Left lobe of liver (tissue), 2 donors: ENCODE data around the gene VPS54. TPM values are rescaled to one million over a fixed set of nuclear protein-coding genes. Genes with fewer than 3 reads are reported as not detected.

Experiments
- ATAC-seq: fragments of 200-7000 bp; cut with Tn5 transposase; one replicate; pipeline ENCODE4 v1.9.1; 2020; ENCODE audit warnings: mild to moderate bottlenecking, moderate library complexity
- DNase-seq: peaks from one replicate; pipeline ENCODE4 v3.0.0-alpha.2; 2020; ENCODE audit warnings: low spot score
- total RNA-seq: library from RNA; stranded (reverse); gene quantifications from one replicate; pipeline ENCODE4 v1.2.1, GENCODE V29; 2021
- donor health status: DM: no; HTN: no; CAD: no; lungs with moderate emphysema.
- donor health status: DM: no; HTN: yes; CAD: no.

VPS54 gene, protein sequence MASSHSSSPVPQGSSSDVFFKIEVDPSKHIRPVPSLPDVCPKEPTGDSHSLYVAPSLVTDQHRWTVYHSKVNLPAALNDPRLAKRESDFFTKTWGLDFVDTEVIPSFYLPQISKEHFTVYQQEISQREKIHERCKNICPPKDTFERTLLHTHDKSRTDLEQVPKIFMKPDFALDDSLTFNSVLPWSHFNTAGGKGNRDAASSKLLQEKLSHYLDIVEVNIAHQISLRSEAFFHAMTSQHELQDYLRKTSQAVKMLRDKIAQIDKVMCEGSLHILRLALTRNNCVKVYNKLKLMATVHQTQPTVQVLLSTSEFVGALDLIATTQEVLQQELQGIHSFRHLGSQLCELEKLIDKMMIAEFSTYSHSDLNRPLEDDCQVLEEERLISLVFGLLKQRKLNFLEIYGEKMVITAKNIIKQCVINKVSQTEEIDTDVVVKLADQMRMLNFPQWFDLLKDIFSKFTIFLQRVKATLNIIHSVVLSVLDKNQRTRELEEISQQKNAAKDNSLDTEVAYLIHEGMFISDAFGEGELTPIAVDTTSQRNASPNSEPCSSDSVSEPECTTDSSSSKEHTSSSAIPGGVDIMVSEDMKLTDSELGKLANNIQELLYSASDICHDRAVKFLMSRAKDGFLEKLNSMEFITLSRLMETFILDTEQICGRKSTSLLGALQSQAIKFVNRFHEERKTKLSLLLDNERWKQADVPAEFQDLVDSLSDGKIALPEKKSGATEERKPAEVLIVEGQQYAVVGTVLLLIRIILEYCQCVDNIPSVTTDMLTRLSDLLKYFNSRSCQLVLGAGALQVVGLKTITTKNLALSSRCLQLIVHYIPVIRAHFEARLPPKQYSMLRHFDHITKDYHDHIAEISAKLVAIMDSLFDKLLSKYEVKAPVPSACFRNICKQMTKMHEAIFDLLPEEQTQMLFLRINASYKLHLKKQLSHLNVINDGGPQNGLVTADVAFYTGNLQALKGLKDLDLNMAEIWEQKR
- 12.3 TPM for total RNA-seq

DNA sequence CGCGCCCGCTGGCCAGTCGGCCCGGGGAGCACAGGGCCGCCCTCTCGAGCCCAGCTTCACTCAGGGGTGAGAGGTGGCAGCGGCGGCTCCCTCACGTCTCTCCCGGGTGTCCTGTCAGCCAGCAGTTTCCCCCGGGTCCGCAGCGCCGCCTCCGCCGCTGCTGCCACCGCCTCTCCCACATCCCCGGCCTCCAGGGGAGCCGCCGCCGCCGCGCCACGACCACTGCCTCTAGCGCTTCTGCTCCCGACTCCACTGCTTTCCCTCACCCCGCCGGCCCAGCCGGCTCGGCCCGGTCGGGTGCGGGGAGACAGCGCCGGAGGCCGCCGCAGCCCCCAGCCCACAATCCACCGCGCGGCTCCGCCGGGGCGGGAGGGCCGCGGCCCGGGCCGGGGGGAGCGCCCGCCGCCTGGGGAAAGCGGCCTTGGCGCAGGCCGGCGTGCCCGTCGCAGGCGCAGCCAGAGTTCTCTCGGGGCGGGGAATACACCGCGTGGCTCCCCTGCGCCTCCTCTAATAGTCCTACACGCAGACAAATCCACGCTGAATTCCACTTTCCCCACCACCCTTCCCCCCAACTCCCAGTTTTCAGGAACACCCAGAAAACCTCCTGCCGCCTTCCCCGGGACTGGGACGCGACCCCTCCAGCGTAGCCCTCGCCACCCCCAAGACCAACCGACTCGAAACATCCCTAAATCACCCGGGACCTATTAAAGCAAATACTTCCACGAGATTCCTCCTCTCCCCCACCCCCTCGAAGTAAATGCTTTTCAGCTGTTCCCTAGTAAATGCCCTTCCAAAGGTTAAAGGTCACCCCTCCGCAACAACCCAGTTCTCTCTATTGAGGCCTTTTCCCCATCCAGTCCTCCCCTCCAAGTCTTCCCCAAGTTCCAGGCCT, at the start of gene VPS54:
TSS of gene VPS54 (minus strand) at position 346 of the 892 bp plus-strand sequence. CDS start 35,429 bp downstream, outside the sequence.
- DNase-seq (peak; percentile 78), ATAC-seq (peak; percentile 85)

DNA sequence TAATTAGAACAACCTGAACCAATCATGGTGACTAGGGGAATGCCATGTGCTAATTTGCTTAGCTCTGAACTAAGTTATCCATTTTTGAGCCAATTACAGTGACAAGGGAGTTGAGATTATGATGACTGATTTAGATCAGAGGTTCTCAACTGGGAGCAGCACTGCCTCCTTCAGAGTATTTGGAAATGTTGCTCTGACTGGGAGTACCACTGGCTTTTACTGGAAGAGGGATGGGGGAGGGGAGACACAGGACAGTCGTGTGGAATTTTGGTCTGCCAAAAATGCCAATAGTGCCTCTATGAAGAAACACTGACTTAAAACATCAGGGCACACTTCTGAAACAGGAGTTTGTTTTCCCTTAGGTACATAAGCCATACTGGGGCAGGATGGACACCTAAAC, 48.1 kb upstream of the VPS54 start:
- ATAC-seq, result no peak
- DNase-seq, result no peak

DNA sequence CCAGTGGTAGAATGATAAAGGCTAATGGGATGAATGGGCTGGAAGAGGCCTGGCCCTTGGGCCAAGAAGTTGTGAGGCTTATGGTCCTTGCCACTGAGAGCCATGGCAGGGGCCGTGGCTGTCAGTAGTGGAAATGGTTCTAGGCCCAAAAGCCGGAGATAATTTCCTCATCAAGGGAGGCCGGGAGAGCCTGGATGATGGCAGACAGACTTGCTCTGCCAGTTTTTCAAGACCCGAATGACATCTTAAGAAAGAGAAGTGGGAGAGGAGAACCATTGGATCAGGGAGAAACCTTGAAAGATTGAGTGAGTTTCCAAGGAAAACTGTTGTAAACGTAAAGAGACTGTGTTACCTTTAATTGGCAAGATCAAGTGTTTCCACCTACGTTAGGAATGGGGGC, 46.3 kb upstream of the VPS54 start:
- ATAC-seq (no peak), DNase-seq (no peak)

DNA sequence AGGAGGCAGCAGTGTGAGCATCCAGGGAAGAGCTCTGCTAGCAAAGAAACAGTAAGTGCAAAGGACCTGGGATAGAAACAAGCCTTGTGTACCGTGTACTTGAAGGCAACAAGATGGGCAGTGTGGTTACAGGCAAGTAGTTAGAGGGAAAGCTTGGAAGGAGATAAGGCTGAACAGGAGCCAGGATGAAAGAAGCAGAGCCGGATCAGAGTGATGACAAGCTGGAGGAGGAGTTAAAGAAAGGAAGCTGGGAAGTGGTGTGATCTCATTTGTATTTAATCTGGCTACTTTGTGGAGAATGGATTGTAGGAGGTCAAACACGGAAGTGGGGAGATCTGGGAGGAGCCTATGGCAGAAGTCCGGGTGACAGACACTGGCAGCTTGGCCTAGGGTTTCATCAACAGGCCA, 44.7 kb upstream of the VPS54 start:
- DNase-seq, result no peak
- ATAC-seq, result peak; percentile 37

DNA sequence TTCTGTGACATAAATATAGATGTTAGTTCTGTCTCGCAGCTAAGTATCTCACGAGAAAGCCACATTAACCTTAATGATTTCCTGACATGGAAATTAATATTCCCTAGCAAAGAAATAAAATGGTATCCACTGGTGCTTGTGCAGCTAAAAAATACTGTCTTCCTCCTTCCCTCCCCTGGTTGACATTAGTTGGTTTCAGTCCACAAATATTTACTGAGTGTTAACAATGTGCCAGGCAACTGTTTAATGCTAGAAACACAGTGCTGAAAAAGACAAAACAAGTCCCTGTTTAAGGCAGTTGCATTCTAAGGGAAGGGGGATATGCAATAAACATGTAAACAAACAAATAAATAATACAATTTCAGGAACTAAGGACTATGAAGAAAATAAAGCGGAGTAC, 44.2 kb upstream of the VPS54 start:
- ATAC-seq, result no peak

DNA sequence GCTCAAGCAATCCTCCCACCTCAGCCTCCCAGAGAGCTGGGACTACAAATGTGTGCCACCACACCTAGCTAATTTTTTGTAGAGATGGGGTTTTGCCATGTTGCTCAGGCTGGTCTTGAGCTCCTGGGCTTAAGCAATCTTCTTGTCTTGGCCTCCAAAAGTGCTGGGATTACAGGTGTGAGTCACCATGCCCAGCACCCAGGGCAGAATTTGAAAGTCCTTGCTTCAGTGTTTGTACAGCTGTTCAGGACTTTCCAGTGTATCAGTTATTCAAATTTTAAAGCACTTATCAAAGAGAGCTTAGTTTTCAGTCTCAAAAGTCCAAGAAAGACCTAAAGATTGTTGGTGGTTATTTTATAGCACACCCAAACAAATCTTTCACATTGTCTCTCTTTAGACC, 43.6 kb upstream of the VPS54 start:
- DNase-seq, result no peak
- ATAC-seq, result no peak

More for the DNA sequence above, 44.2 kb upstream of the VPS54 start:
- DNase-seq, result no peak

DNA sequence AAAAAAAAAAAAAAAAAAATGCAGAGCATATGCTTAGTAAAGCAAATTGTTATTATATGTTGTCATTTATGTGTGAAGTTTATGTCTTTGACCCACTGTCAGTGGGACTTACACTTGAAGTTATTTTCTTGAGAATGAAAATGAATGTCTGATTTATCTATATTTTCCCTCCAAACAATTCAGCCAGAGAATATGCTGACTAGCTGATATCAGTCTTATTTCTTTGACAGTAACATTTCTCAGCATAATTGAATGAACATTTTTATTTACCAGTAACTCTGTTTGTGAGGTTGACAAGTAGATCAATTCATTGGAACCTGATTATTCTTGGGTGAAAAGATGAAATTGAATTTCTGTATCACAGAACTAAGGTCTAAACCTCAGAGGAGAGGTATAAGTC, 40.0 kb upstream of the VPS54 start:
- DNase-seq (no peak), ATAC-seq (no peak)

DNA sequence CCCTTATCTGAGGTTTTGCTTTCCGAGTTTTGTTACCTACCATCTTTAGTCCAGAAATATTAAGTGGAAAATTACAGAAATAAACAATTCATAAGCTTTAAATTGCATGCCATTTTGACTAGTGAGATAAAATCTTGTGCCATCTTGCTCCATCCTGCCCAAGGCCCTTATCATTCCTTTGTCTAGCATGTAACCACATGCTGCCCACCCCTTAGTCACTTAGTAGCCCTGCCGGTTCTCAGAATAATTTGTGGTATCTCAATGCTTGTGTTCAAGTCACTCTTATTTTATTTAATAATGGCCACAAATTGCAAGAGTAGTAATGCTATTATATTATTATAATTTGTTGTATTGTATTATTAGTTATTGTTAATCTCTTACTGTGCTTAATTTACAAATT, 36.8 kb upstream of the VPS54 start:
- DNase-seq (no peak), ATAC-seq (no peak)

DNA sequence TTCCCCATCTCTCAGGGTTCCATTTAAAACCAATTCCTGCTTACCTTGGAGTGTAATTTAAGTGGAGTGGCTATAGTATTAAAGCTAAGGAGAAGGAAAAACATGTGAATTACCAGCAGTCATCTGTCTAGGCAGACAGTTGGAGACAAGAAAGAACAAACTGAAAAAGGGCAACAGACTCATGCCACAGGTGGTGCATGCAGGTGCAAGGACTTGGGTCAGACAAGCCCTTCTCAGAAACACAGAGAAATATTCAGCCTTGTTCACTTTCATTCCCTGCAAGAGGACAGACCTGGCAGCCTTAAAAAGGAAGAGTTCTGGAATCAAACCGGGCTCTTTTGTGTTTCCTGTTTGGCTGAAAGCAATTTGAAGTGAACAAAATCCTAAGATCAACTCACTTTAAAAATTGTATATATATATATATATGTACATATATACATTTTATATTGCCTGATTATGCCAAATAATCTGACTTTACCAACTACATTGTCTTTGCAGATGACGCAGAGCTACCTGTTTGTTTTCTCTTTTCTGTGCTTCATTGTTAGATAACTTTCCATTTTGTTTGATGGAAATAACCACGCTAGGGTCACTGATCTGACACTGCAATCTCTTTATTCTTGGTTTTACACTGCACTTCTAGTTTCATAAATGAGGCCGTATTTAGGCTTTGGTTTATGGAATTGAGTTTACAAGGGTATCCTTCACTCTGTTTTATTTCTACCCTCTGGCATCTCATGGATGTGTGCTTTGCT, 35.1 kb upstream of the VPS54 start:
- ATAC-seq (no peak), DNase-seq (no peak)

DNA sequence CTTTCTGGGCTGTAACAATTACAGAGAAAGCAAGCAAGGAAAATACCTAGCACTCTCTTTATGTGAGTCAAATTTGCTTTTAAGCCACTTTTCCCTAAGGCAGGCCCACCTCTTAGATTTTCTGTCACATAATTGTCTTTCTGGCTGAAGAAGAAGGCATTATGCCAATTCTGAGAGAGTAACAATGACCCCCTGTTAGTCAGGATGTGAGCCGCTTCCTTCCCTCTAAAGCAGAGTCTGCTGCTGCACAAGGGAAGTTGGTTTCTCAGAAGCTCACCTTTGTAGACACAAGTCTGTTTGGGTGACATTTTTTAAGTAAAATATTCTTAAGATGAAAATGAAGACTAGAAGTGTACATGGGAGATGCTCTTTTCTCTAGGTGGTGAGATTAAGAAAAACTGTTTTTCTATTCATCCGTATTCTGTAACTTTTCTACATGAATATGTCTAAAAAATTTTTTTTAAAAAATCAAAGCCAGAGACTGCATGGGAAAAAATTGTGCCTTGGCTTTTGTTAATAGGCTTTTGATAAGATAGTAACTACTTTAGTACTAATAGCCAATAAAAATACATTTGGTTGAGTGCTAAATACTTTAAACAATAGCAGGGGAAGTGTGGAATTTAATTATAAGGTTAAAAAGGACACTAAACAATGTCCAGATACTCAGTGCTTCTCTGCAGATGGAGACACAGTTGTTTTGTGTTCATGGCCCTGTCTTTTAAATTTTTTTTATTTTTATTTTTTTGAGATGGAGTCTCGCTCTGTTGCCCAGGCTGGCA, 33.4 kb upstream of the VPS54 start:
- peak; percentile 21 for ATAC-seq

DNA sequence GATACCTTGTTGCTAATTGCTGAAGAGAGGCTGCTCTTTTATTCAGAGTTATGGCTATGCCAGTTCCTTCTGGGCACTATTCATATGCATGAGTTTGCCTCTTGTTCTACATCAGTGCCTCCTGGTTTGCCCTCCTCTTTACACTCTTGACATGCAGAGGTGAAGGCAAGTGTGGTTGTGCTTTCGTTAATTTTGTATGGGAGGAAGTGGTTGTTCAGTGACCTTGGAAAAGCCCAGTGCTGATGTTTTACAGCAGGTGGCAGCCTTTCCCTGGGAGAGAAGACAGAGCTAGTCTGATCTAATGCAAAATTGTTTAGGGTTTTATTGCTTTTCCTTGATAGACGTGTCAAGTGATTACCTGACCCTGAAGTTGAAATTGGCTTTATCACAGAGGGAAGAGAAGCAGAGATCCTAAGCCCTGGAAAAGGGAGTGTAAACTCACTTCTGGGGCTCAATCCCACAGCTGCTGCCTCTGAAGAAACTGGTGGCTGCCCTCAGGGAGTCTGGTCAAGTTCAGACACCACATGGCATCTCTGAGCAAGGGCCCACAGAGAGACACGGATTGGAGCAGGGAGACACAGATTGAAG, 30.5 kb upstream of the VPS54 start:
- peak; percentile 59 for DNase-seq
- peak; percentile 99 for ATAC-seq

More for the DNA sequence above, 33.4 kb upstream of the VPS54 start:
- DNase-seq, result no peak

DNA sequence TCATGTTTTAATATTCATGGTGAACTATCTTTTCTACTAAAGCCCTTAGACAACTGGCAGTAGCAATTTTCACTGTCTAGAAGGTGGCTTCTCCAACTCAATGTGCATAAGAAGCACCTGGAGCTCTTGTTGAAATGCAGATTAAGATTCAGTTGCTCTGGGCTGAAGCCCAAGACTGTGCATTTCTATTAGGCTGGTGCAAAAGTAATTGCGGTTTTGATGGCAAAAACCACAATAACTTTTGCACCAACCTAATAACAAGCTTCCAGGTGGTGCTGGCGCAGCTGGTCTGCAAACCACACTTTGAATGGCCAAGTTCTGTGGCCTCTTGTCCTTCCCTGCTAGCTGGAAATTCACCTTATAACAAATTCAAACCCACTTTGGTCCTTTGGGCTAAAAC, 26.7 kb upstream of the VPS54 start:
- ATAC-seq (no peak), DNase-seq (no peak)

DNA sequence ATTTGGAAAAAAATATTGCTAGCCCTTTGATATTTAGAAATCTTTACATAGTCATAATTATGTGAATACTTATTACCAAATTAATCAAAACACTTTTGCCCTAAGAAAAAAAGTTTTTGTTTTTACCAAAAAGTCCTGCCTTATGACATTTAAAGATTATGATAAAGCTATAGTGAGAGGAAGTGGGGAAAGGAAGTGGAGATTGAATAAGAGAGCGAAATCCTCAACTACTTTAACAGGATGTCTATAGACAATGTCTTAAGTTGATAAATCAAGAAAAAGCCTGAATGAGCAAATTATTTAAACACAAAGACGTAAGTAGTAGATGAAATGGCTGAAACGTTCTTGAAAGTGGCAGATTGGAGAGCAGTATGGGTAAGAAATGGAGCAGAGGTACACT, 20.9 kb upstream of the VPS54 start:
- no peak for ATAC-seq
- no peak for DNase-seq

DNA sequence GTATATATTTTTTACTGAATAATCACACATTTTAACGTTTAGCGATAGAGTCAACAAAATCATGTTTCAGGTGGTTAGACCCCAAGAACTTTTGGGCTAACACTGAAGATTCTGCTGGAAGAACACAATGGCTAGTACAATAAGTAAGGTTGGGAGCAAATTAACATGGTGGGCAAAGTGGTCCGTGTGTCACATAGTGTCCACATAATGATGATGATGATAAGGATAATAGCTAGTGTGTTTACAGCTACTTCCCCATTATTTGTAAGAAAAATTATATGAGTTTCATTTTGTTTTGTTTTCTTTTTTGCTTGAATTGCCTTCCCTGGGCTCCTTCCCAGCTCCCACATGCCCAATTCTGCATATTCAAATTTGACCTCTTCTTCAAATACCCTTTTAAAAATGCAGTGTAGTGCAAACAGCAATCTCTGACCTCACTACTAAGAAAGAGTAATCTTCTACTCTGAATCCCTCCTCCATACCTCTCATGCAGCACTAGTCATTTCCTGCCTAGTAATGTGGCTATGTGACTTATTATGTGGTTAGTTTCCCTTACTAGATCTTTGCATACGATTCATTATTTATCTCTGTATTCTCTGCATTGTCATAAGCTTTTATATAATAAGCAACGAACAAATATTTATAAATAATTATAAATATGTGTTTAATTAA, 16.9 kb upstream of the VPS54 start:
- ATAC-seq (no peak), DNase-seq (no peak)

DNA sequence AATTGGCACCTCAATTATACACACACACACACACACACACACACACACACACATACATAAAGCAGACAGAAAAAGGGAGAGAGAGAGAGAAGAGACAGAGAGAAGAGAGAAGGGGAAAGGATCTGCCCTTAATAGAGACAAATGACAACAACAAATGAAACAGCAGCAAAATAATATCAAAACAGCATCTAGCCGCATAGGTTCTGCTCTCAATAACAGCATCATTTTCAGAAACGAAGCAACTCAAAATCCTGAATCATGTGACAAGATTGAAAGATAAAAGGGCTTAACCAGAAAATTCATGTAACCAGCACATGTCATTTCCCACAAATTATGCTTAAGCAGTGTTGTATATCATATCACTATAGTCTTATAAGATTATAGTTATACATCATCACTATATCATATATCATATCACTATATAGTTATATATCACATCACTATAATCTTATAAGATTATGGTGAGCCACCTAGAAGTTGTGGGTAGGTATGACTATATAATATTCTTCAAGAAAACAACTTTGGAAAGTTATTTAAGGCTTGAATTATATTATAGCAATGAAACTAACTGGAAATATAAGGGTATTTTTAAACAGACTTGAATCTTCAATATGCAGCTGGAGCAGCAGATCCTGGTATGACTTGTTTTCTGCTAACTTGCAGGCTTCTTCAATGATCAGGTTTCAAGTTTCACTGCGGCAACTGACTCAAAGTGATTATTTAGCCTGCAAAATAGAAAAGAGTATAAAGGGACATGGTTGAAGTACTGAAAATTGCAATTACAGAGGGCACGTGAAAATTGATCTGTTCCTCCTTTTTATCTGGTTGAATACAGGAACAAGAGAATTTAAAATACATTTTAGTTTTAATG, 16.1 kb upstream of the VPS54 start:
- no peak for DNase-seq
- ATAC-seq, result no peak

DNA sequence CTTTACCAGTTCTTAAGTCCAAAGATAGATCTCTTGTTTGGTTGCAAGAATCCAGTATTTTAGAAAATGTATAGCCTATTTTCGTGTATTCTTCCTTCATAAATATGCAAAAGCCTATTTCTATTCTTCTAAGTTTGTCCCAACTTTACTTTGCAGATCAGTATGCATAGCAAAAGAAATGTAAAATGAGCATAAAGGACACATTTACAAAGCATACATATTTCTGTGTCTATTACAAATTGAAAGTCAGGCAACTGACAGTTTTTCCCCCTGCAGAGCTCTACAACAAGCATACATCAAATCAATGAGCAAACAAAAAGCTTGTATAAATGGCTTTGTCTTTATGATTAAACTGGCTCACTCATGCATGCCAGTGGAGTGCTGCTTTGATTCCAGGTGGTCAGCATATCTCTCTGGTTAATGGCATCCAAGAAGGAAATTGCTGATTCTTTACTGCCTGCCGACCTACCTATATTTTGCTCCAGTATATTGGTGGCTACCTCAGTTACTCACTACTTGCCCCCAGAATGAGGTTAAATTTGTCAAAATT, 10.0 kb upstream of the VPS54 start:
- DNase-seq (no peak), ATAC-seq (no peak)

DNA sequence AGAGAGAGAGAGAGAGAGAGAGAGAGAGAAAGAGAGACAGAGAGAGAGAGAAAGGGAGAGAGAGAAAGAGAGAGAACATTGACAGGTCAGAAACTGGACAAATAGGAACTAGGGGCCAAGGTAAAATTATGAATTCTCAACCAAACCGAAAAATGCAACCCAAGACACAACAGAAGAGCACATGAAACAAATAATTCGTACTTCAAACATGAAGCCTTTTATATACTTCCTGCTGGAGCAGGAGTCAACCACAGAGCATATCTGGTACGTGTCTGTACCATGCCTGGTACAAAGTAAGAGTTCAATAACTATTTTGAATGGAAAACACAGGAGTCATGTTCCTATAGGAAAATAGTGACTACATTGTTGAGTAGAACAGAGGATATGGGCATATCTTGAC, 6.5 kb upstream of the VPS54 start:
- DNase-seq (no peak), ATAC-seq (no peak)
